GM20000 (cell line): ENCODE measurements around the gene KRTAP16-1.

Source experiments
- DNase-seq: peaks from one replicate; pipeline ENCODE4 v3.0.0; 2012; ENCODE audit warnings: low spot score
- TF ChIP-seq, protein P1 (sequence below): IDR thresholded peaks from 2 replicates; pipeline ENCODE4 v1.5.1; 2012; ENCODE audit warnings: mild to moderate bottlenecking, control low read depth; ENCODE audit errors: extremely low read depth, missing control alignments

The KRTAP16-1 gene

DNA sequence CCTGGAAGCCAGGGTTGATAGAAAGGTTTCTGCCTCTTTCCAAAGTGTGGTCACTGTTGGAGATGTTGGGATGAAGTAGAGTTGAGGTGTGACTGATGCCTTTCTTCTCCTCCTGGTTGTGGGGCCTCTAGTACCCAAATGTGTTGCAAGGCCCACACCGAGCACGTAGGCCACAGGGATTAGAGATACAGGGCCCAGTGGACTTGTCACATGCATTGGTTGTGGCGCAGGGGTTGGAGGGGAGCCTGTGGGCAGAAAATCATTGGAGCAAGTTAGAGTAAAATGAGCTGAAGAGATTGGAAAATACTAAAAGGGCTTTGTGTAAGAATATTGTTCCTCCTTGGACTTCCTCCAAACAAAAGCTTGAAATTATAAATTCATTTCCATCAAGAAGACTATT, 36.9 kb upstream of the KRTAP16-1 start:
- TF ChIP-seq, protein P1, sequence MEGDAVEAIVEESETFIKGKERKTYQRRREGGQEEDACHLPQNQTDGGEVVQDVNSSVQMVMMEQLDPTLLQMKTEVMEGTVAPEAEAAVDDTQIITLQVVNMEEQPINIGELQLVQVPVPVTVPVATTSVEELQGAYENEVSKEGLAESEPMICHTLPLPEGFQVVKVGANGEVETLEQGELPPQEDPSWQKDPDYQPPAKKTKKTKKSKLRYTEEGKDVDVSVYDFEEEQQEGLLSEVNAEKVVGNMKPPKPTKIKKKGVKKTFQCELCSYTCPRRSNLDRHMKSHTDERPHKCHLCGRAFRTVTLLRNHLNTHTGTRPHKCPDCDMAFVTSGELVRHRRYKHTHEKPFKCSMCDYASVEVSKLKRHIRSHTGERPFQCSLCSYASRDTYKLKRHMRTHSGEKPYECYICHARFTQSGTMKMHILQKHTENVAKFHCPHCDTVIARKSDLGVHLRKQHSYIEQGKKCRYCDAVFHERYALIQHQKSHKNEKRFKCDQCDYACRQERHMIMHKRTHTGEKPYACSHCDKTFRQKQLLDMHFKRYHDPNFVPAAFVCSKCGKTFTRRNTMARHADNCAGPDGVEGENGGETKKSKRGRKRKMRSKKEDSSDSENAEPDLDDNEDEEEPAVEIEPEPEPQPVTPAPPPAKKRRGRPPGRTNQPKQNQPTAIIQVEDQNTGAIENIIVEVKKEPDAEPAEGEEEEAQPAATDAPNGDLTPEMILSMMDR: no peak

DNA sequence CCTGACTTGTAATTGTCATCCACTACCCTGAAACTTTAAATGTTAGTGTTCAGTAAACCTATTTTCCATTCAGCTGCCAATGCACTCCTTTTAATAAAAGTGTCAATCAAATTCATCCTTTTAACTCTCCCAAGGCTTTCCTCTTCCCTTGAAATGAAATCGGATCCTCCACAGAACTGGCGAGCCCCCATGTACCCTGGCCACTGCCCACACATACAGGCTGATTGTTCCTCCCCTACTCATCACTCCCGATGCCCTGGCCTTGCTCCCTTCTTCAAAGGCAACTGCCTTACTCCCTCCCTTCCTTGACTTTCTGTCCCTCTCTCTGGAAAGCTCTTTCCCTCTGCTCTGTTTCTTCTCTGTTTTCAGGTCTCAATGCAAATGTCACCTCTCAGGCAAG, 33.9 kb upstream of the KRTAP16-1 start:
- no peak for DNase-seq
- TF ChIP-seq, protein P1: no peak

More for the DNA sequence above, 36.9 kb upstream of the KRTAP16-1 start:
- no peak for DNase-seq

DNA sequence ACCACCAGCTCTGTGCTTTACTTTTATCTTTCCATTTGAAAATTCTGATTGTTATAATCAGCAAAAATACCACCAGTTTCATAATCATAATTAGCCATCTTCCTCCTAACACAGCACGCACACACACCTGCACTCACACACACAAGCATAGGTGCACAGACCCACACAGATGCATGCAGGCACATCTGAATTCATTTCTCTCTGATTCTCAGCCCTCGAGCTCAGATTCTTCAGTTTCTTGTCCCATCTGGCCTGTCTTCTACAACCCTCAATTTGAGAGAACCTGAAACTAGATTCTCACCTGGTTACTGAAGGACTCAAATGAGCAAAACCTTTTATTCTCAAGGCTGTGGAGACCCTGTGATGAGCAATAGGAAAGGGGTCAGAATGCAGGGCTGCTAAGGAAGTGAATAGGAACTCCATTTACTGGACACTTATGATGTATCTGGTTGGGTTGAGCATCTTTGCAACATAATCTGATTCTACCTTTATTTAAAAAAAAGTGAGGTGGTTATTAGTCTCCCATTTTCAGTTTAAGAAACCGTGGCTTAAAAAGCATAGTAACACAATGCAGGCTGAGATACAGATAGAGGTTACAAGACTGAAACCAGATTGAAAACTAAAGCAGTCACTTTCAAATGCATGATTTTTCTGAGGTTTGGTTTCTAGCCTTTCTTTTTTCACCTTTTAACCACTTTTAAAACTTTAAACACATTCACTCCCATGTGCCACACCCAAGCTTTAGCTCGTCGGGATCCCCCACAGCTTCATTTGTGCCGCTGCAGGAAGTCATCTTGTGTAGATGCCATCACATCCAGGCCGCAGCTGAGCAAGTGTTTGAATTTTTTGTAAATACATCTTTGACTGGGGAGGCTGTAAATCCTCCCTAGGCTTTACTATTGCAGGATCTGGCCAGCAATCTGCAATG, 32.1 kb upstream of the KRTAP16-1 start:
- no peak for DNase-seq
- TF ChIP-seq, protein P1: no peak

DNA sequence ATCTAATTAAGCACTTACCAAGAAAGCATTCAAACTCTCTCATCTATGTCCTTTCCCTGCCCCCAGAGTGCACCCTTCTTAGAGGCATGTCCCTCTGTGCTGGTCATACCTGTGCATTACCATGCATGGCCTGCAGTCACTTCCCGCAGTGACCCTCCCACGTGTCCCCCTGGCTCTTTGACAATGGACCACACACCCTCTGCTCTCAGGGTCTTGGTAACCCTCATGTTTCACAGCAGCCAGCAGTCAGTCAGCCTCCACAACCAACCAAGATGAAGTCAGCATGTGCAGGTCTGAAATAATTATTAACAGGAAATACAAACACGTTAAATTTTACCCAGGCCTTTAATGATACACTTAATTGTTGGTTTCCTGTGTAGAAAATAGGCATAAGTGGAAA, 31.4 kb upstream of the KRTAP16-1 start:
- no peak for DNase-seq
- TF ChIP-seq, protein P1: no peak

- DNase-seq: no peak
- TF ChIP-seq, protein P1: no peak
Observed at GRCh38 chr17:41339571-41340172, 30.6 kb upstream of the KRTAP16-1 start.

- no peak for DNase-seq
- TF ChIP-seq, protein P1: no peak
Observed at GRCh38 chr17:41338961-41339485, 29.9 kb upstream of the KRTAP16-1 start.

- TF ChIP-seq, protein P1: no peak
Observed at GRCh38 chr17:41335747-41336146, 26.6 kb upstream of the KRTAP16-1 start.

More at GRCh38 chr17:41335747-41336146, 26.6 kb upstream of the KRTAP16-1 start:
- DNase-seq: no peak
